Endothelial cell of umbilical vein (primary cell): ENCODE measurements around the gene UGT1A5.

ENCODE experiments used
- EZH2 ChIP-seq: IDR thresholded peaks from 2 replicates; pipeline ENCODE4 v1.6.1; 2012; ENCODE audit warnings: borderline replicate concordance, low read depth, mild to moderate bottlenecking, moderate library complexity, low read length, inconsistent platforms; ENCODE audit not compliant: severe bottlenecking
- FOS ChIP-seq: IDR thresholded peaks from 2 replicates; pipeline ENCODE4 v1.6.1; 2011; ENCODE audit warnings: mild to moderate bottlenecking, low read length, moderate library complexity, borderline replicate concordance; ENCODE audit not compliant: insufficient read depth
- JUN ChIP-seq: IDR thresholded peaks from 2 replicates; pipeline ENCODE4 v1.6.1; 2011; ENCODE audit warnings: borderline replicate concordance, low read depth; ENCODE audit not compliant: insufficient read length, insufficient read depth
- MYC ChIP-seq: IDR thresholded peaks from one replicate; pipeline ENCODE4 v1.6.1; 2011; ENCODE audit warnings: mild to moderate bottlenecking, low read depth, low read length
- POLR2A ChIP-seq: IDR thresholded peaks from 2 replicates; pipeline ENCODE4 v1.6.1; 2012; ENCODE audit warnings: low read depth, mild to moderate bottlenecking, control low read depth, low read length
- POLR2AphosphoS5 ChIP-seq: IDR thresholded peaks from 2 replicates; pipeline ENCODE4 v1.6.1; 2012; ENCODE audit warnings: low read depth, mild to moderate bottlenecking, control low read depth, low read length, moderate library complexity; ENCODE audit not compliant: insufficient read depth
- TF ChIP-seq, protein P1 (sequence below), 2 donors: IDR thresholded peaks; 1 replicate in 1 of 2; 2 replicates in 1 of 2; pipeline ENCODE4 v1.5.1; 2011; ENCODE audit warnings: low read length in 2 of 2, mild to moderate bottlenecking in 2 of 2, moderate library complexity in 2 of 2, control low read depth in 1 of 2, inconsistent platforms in 1 of 2, low read depth in 1 of 2; ENCODE audit not compliant: insufficient read depth in 1 of 2; ENCODE audit errors: extremely low read depth in 1 of 2

DNA sequence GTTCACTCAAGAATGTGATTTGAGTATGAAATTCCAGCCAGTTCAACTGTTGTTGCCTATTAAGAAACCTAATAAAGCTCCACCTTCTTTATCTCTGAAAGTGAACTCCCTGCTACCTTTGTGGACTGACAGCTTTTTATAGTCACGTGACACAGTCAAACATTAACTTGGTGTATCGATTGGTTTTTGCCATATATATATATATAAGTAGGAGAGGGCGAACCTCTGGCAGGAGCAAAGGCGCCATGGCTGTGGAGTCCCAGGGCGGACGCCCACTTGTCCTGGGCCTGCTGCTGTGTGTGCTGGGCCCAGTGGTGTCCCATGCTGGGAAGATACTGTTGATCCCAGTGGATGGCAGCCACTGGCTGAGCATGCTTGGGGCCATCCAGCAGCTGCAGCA is 47.3 kb downstream of the UGT1A5 start, which contains the start of gene UGT1A1:
- TF ChIP-seq, protein P1, sequence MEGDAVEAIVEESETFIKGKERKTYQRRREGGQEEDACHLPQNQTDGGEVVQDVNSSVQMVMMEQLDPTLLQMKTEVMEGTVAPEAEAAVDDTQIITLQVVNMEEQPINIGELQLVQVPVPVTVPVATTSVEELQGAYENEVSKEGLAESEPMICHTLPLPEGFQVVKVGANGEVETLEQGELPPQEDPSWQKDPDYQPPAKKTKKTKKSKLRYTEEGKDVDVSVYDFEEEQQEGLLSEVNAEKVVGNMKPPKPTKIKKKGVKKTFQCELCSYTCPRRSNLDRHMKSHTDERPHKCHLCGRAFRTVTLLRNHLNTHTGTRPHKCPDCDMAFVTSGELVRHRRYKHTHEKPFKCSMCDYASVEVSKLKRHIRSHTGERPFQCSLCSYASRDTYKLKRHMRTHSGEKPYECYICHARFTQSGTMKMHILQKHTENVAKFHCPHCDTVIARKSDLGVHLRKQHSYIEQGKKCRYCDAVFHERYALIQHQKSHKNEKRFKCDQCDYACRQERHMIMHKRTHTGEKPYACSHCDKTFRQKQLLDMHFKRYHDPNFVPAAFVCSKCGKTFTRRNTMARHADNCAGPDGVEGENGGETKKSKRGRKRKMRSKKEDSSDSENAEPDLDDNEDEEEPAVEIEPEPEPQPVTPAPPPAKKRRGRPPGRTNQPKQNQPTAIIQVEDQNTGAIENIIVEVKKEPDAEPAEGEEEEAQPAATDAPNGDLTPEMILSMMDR (IDR thresholded peaks at IDR 0.05; ENCODE audit: extremely low read depth in 1 of 2, insufficient read depth in 1 of 2, low read depth in 1 of 2, low read length in 2 of 2): no peak
- TF ChIP-seq POLR2AphosphoS5 (no peak), MYC (no peak), EZH2 (no peak), FOS (no peak), POLR2A (no peak), JUN (no peak)
